ENCODE data around the gene RAB3A.

RAB3A gene

DNA sequence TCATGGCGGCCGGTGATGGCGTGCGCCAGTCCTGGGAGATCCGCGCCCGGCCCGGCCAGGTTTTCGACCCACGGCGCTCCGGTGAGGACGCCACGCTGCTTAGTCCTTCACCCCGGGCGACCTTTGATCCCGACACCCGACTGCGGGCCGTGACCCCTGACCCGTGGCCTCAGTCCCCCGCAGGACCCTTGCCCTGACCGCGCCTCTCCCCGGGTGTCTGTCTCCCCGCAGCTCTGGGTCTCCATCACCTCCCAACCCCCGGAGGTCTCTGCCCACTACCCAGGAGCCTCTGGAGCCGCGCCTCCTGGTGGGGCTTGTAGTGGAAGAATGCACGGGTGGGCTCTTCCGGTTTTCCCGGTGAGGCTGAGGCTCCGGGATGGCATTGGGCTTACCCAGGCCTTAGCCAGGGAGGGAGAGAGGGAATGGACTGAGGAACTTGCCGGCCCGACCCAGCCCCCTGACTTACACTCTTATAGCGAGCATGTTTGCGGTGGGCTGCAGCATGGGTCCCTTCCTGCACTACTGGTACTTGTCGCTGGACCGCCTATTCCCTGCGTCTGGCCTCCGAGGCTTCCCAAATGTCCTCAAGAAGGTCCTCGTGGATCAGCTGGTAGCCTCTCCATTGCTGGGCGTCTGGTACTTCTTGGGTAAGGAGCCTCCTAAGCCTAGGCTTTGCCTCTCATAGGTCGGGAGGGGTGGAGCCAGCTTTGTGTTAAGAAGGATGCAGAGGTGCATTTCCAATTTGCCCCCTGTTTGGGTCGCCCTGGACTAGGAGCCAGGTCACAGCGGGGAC, 10.3 kb downstream of the RAB3A start:
- Histone ChIP-seq H3K4me1 (ENCODE audit: control insufficient read depth, low read depth, low read length) (peaks cover 5% of the 10 kb centered on the region), H3K36me3 (ENCODE audit: control insufficient read depth, insufficient read depth, low read length) (peaks cover 4% of the 10 kb centered on the region), H3K18ac (ENCODE audit: low read length) (peak overlapping the region; percentile 64), H3K27me3 (ENCODE audit: insufficient read depth, low read length, poor library complexity) (no peaks in the 10 kb centered on the region), H4K8ac (ENCODE audit: low read depth, low read length) (no peak overlapping the region), H3K27ac (ENCODE audit: low read depth, low read length) (peak overlapping the region; percentile 49), H3K23ac (ENCODE audit: low read length) (peak overlapping the region; percentile 9), H3K79me1 (ENCODE audit: low read length) (peaks cover 7% of the 10 kb centered on the region), H2BK120ac (ENCODE audit: low read depth, low read length) (no peak overlapping the region), H3K79me2 (ENCODE audit: control insufficient read depth, insufficient read depth, low read length) (peaks cover 2% of the 10 kb centered on the region), H2BK15ac (replicated peaks; ENCODE audit: low read depth) (no peak overlapping the region), H3K56ac (ENCODE audit: low read length) (peak overlapping the region; percentile 89), H4K5ac (ENCODE audit: low read length) (no peak overlapping the region), H2AK5ac (ENCODE audit: low read length) (no peak overlapping the region), H3K4ac (ENCODE audit: low read depth, low read length) (peak overlapping the region; percentile 17), H3K4me2 (ENCODE audit: low read length) (peak overlapping the region; percentile 90), H3K4me3 (ENCODE audit: low read length) (peak overlapping the region; percentile 85), H2BK5ac (ENCODE audit: low read length) (no peak overlapping the region), H3K9ac (ENCODE audit: low read length) (peak overlapping the region; percentile 88)
- peak; percentile 34 for DNase-seq
- WGBS (ENCODE audit: extremely low coverage, insufficient coverage, low lambda C conversion rate) = no CpG with 5 or more reads among the region's 46 CpGs

DNA sequence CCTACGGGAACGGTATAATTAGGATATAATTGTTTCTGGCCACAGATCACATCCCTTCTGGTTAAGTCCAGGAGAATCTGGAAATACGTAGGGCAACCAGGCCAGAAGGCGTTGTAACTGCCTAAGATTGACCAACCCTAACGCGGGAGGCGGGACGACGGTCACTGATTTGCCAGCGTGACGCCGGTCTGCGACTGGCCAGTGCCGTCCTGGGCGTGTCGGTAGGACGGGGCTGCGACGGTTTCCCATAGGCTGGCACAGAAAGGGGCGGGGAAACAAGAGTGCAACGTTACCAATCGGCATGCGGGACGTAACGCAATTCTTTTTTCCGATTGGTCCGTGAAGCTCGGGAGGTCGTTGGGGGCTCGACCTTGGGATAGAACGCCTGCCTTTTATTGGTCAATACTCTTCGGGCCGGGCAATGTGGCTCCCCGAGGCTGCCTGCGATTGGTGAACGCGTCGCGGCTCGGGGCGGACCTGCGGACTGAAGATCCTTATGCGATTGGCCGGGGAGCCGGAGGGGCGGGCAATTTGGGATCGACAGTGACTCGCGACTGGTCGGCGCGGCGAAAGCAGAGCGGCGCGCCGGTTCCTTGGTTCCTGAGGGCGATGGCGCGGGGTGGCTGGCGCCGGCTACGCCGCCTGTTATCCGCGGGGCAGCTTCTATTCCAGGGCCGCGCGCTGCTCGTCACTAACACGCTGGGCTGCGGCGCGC, 11.0 kb downstream of the RAB3A start, which contains the start of gene MPV17L2:
Gene MPV17L2, plus strand, starts transcription at position 546 of the 715 bp plus-strand sequence. Its CDS starts 64 bp downstream, at position 610.
- peak; percentile 100 for DNase-seq
- Histone ChIP-seq H2BK120ac (ENCODE audit: low read depth, low read length) (no peak within 1 kb of the TSS), H3K56ac (ENCODE audit: low read length) (peak within 1 kb of the TSS; percentile 89), H3K27ac (ENCODE audit: low read depth, low read length) (peak within 1 kb of the TSS; percentile 49), H3K79me2 (ENCODE audit: control insufficient read depth, insufficient read depth, low read length) (peaks cover 2% of the 10 kb centered on the region), H2BK15ac (replicated peaks; ENCODE audit: low read depth) (no peak within 1 kb of the TSS), H4K8ac (ENCODE audit: low read depth, low read length) (no peak within 1 kb of the TSS), H3K4me2 (ENCODE audit: low read length) (peak within 1 kb of the TSS; percentile 90), H3K36me3 (ENCODE audit: control insufficient read depth, insufficient read depth, low read length) (peaks cover 4% of the 10 kb centered on the region), H3K9ac (ENCODE audit: low read length) (peak within 1 kb of the TSS; percentile 88), H2AK5ac (ENCODE audit: low read length) (no peak within 1 kb of the TSS), H3K23ac (ENCODE audit: low read length) (peak within 1 kb of the TSS; percentile 9), H3K27me3 (ENCODE audit: insufficient read depth, low read length, poor library complexity) (no peaks in the 10 kb centered on the region), H4K5ac (ENCODE audit: low read length) (no peak within 1 kb of the TSS), H3K18ac (ENCODE audit: low read length) (peak within 1 kb of the TSS; percentile 64), H3K4me3 (ENCODE audit: low read length) (peak within 1 kb of the TSS; percentile 85), H3K4ac (ENCODE audit: low read depth, low read length) (peak within 1 kb of the TSS; percentile 17), H3K4me1 (ENCODE audit: control insufficient read depth, low read depth, low read length) (peaks cover 5% of the 10 kb centered on the region), H3K79me1 (ENCODE audit: low read length) (peaks cover 7% of the 10 kb centered on the region), H2BK5ac (ENCODE audit: low read length) (no peak within 1 kb of the TSS)
- WGBS (ENCODE audit: extremely low coverage, insufficient coverage, low lambda C conversion rate) = no CpG with 5 or more reads among the region's 74 CpGs

DNA sequence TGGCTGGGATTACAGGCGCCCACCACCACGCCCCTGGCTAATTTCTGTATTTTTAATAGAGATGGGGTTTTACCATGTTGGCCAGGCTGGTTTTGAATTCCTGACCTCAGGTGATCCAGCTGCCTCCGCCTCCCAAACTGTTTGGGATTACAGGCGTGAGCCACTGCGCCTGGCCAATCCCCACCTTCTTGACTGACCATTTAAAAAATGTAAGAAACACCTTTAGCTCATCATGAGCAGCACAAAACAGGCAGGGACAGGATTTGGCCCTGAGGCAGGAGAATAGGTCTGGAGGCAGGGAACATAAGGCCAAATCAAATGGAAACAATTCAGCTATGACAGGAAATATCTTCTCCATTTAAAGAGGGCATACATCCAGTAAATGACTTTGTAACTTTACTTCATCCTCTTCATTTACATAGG, 12.2 kb downstream of the RAB3A start:
- WGBS (ENCODE audit: extremely low coverage, insufficient coverage, low lambda C conversion rate) = no CpG with 5 or more reads among the region's 5 CpGs

DNA sequence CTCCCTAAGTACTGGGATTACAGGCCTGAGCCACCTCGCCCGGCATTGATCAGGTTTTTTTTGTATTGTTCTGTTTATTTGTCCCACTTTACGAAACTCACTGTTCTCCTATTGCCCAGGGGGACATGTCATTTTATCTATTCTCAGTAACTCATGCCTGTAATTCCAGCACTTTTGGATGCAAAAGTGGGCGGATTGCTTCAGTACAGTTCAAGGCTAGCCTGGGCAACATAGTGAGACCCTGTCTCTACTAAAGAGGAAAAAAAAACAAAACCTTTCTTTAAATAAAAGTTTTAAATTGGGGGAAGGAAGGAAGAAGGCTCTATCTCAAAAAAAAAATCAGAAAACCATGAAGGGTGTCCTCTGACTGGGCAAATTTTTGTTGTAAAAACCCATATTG, 13.6 kb downstream of the RAB3A start:
- Histone ChIP-seq H2BK5ac (ENCODE audit: low read length) (no peak overlapping the region), H3K23ac (ENCODE audit: low read length) (no peak overlapping the region), H4K5ac (ENCODE audit: low read length) (no peak overlapping the region), H3K4me1 (ENCODE audit: control insufficient read depth, low read depth, low read length) (peaks cover 5% of the 10 kb centered on the region), H3K27ac (ENCODE audit: low read depth, low read length) (no peak overlapping the region), H3K27me3 (ENCODE audit: insufficient read depth, low read length, poor library complexity) (no peaks in the 10 kb centered on the region), H3K18ac (ENCODE audit: low read length) (no peak overlapping the region), H3K4ac (ENCODE audit: low read depth, low read length) (no peak overlapping the region), H2AK5ac (ENCODE audit: low read length) (no peak overlapping the region), H3K36me3 (ENCODE audit: control insufficient read depth, insufficient read depth, low read length) (no peaks in the 10 kb centered on the region), H3K56ac (ENCODE audit: low read length) (no peak overlapping the region), H3K4me2 (ENCODE audit: low read length) (no peak overlapping the region), H3K9ac (ENCODE audit: low read length) (no peak overlapping the region), H4K8ac (ENCODE audit: low read depth, low read length) (no peak overlapping the region), H3K79me1 (ENCODE audit: low read length) (peaks cover 7% of the 10 kb centered on the region), H3K79me2 (ENCODE audit: control insufficient read depth, insufficient read depth, low read length) (peaks cover 2% of the 10 kb centered on the region), H2BK15ac (replicated peaks; ENCODE audit: low read depth) (no peak overlapping the region), H2BK120ac (ENCODE audit: low read depth, low read length) (no peak overlapping the region), H3K4me3 (ENCODE audit: low read length) (no peak overlapping the region)
- DNase-seq = no peak
- WGBS (ENCODE audit: extremely low coverage, insufficient coverage, low lambda C conversion rate) = no CpG with 5 or more reads among the region's 4 CpGs

More for the DNA sequence above, 12.2 kb downstream of the RAB3A start:
- Histone ChIP-seq H2AK5ac (ENCODE audit: low read length) (no peak overlapping the region), H3K9ac (ENCODE audit: low read length) (no peak overlapping the region), H3K56ac (ENCODE audit: low read length) (peak overlapping the region; percentile 64), H3K36me3 (ENCODE audit: control insufficient read depth, insufficient read depth, low read length) (peaks cover 4% of the 10 kb centered on the region), H3K4ac (ENCODE audit: low read depth, low read length) (no peak overlapping the region), H4K5ac (ENCODE audit: low read length) (no peak overlapping the region), H3K4me3 (ENCODE audit: low read length) (no peak overlapping the region), H3K4me1 (ENCODE audit: control insufficient read depth, low read depth, low read length) (peaks cover 5% of the 10 kb centered on the region), H3K27me3 (ENCODE audit: insufficient read depth, low read length, poor library complexity) (no peaks in the 10 kb centered on the region), H3K79me2 (ENCODE audit: control insufficient read depth, insufficient read depth, low read length) (peaks cover 2% of the 10 kb centered on the region), H2BK120ac (ENCODE audit: low read depth, low read length) (no peak overlapping the region), H3K18ac (ENCODE audit: low read length) (no peak overlapping the region), H3K27ac (ENCODE audit: low read depth, low read length) (no peak overlapping the region), H4K8ac (ENCODE audit: low read depth, low read length) (no peak overlapping the region), H3K23ac (ENCODE audit: low read length) (no peak overlapping the region), H2BK15ac (replicated peaks; ENCODE audit: low read depth) (no peak overlapping the region), H2BK5ac (ENCODE audit: low read length) (no peak overlapping the region), H3K79me1 (ENCODE audit: low read length) (peaks cover 7% of the 10 kb centered on the region), H3K4me2 (ENCODE audit: low read length) (no peak overlapping the region)
- DNase-seq = no peak

DNA sequence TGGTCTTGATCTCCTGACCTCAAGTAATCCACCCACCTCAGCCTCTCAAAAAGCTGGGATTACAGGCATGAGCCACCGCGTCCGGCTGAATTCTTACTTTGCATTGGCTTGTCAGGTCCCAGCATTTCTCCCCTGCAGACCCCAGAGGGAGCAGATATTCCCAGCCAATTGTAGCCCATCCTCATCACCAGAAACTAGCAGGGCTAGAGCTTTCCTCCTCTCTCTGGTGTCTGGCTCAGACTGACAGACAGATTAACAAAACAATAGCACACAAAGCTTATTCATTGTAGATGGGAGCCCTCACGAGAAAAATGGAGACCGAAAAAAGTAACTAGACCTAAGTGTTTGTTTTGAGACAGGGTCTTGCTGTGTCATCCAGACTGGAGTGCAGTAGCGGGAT, 18.3 kb downstream of the RAB3A start:
- no peak overlapping the region for H3K4me3 ChIP-seq (ENCODE audit: low read length)
- no peak overlapping the region for H4K8ac ChIP-seq (ENCODE audit: low read depth, low read length)
- no peaks in the 10 kb centered on the region for H3K27me3 ChIP-seq (ENCODE audit: insufficient read depth, low read length, poor library complexity)
- H3K4me1 ChIP-seq (ENCODE audit: control insufficient read depth, low read depth, low read length) = no peaks in the 10 kb centered on the region
- H2AK5ac ChIP-seq (ENCODE audit: low read length) = no peak overlapping the region
- H3K79me1 ChIP-seq (ENCODE audit: low read length) = no peaks in the 10 kb centered on the region
- H3K4ac ChIP-seq (ENCODE audit: low read depth, low read length) = no peak overlapping the region
- no peak overlapping the region for H3K23ac ChIP-seq (ENCODE audit: low read length)
- H2BK15ac ChIP-seq (replicated peaks; ENCODE audit: low read depth) = no peak overlapping the region
- no peak overlapping the region for H3K56ac ChIP-seq (ENCODE audit: low read length)
- WGBS (ENCODE audit: extremely low coverage, insufficient coverage, low lambda C conversion rate) = no CpG with 5 or more reads among the region's 6 CpGs
- no peak overlapping the region for H2BK5ac ChIP-seq (ENCODE audit: low read length)
- no peak for DNase-seq
- no peak overlapping the region for H3K9ac ChIP-seq (ENCODE audit: low read length)
- no peaks in the 10 kb centered on the region for H3K79me2 ChIP-seq (ENCODE audit: control insufficient read depth, insufficient read depth, low read length)
- no peak overlapping the region for H3K4me2 ChIP-seq (ENCODE audit: low read length)
- H3K18ac ChIP-seq (ENCODE audit: low read length) = no peak overlapping the region
- no peak overlapping the region for H2BK120ac ChIP-seq (ENCODE audit: low read depth, low read length)
- H3K27ac ChIP-seq (ENCODE audit: low read depth, low read length) = no peak overlapping the region
- H4K5ac ChIP-seq (ENCODE audit: low read length) = no peak overlapping the region
- H3K36me3 ChIP-seq (ENCODE audit: control insufficient read depth, insufficient read depth, low read length) = no peaks in the 10 kb centered on the region
